ENCODE results near the gene CUL3. TPM values are rescaled to one million over a fixed set of nuclear protein-coding genes. Genes with fewer than 3 reads are reported as not detected.

Gene CUL3
- total and polyA plus RNA-seq, 8 donors: 6.1 to 155 (median 53.2) TPM

DNA sequence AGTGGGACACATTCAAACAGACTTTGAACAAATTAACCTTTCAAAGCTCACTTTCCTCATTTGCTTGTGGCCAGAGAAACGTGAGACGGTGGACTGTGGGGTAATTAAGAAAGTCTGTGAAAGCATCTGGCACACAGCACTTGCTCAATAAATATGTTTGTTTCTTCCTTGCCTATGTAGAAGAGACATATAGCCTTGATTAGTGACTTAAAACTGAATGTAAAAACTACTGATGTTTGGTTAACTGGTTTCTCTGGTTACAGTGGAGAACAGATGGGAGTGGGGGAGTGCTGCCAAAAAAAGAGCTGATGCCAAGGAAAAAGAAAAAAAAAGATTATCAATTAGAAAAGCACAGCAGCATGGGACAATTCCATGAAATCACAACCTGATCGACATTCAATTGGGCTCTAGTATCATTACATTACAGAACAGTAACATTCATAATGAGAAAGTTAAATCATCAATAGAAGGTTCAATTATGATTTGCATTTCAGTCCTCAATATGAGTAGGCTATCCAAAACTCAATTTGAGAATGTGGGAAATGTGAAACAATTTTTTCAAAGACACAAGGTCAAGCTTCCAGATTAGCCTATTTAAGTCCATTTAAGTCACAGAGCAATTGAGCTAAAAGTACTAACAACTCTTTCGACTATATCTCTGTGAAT lies 14.7 kb downstream of the CUL3 start:
- intact Hi-C loops (cut with DNase I; ENCODE audit: low total_unique reads): no loop called here
- Histone ChIP-seq H3K4me1 (peaks cover 25 to 88% (median 60%) of the 10 kb centered on the region in 4 donors), H3K27ac (no peak overlapping the region), H3K27me3 (no peaks in the 10 kb centered on the region), H3K36me3 (peaks cover 0 to 11% (median 4%) of the 10 kb centered on the region in 4 donors), H3K9me3 (peaks cover 0 to 7% (median 6%) of the 10 kb centered on the region in 4 donors), H3K4me3 (no peak overlapping the region)
- DNase-seq: peak in 1 of 2 donors; percentile 43
- 36 to 48% (median 39%) methylated on average over 4 of the region's 4 CpGs for WGBS, 5 donors
- TF ChIP-seq, protein P1, sequence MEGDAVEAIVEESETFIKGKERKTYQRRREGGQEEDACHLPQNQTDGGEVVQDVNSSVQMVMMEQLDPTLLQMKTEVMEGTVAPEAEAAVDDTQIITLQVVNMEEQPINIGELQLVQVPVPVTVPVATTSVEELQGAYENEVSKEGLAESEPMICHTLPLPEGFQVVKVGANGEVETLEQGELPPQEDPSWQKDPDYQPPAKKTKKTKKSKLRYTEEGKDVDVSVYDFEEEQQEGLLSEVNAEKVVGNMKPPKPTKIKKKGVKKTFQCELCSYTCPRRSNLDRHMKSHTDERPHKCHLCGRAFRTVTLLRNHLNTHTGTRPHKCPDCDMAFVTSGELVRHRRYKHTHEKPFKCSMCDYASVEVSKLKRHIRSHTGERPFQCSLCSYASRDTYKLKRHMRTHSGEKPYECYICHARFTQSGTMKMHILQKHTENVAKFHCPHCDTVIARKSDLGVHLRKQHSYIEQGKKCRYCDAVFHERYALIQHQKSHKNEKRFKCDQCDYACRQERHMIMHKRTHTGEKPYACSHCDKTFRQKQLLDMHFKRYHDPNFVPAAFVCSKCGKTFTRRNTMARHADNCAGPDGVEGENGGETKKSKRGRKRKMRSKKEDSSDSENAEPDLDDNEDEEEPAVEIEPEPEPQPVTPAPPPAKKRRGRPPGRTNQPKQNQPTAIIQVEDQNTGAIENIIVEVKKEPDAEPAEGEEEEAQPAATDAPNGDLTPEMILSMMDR (IDR thresholded peaks at IDR 0.05): no peak
- no peak for TF ChIP-seq POLR2A (IDR thresholded peaks at IDR 0.05)

DNA sequence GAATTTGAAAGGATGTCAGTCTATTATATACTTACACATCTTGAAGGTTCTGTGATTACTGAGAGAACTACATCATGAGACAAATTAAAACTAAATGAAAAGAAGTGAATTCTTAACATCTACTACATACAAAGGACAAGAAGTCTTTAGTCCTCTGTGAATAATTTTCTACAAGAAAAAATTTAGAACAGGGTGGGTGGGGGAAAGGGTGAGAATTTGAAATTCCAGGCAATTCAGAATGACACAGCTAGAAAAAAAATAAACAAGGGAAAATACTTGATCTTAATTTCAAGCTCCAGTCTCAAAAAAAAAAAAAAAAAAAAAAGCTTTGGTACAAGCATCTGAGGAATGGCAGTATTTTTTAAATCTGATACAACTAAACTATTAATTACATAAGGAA lies 15.5 kb downstream of the CUL3 start:
- TF ChIP-seq POLR2A (IDR thresholded peaks at IDR 0.05) (no peak), POLR2AphosphoS5 (IDR thresholded peaks at IDR 0.05) (no peak), EP300 (IDR thresholded peaks at IDR 0.05) (no peak)
- TF ChIP-seq, protein P1 (IDR thresholded peaks at IDR 0.05): no peak
- peaks cover 0 to 11% (median 4%) of the 10 kb centered on the region in 4 donors for H3K36me3 ChIP-seq
- H3K27me3 ChIP-seq: no peaks in the 10 kb centered on the region
- no peak overlapping the region for H3K4me3 ChIP-seq
- no peak overlapping the region for H3K27ac ChIP-seq
- H3K9me3 ChIP-seq: peaks cover 0 to 7% (median 6%) of the 10 kb centered on the region in 4 donors
- intact Hi-C loops (cut with DNase I; ENCODE audit: low total_unique reads): no loop called here
- H3K4me1 ChIP-seq: peaks cover 17 to 88% (median 56%) of the 10 kb centered on the region in 4 donors
- no peak for DNase-seq

DNA sequence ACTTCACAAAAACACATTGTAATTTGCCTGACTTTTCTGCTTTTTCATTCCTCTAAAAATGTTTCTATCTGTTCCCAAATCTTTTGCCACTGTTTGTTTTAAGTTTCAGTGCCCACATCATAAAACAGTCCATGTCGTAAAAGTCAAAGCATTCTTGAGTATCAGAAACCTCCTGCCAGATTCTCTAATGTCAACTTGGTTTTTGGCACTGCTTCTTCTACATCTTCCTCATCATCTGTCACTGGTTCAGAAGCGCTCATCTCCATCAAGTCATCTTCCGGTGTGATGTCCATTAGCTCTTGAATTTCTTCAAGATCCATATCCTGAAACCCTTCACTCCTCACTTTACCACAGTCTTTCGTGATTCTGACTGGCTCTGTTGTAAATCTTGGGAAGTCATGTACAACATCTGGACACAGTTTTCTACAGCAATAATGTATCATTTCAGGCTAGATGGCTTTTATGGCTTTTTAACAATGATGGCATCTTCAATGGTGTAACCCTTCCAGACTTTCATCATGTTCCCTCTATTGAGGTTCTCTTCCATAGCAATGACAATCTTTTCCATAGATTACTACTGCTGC lies 19.6 kb downstream of the CUL3 start:
- H3K27me3 ChIP-seq: no peaks in the 10 kb centered on the region
- peaks cover 0 to 11% (median 4%) of the 10 kb centered on the region in 4 donors for H3K36me3 ChIP-seq
- no peak overlapping the region for H3K4me3 ChIP-seq
- intact Hi-C loops (cut with DNase I; ENCODE audit: low total_unique reads): no loop called here
- no peak overlapping the region for H3K27ac ChIP-seq
- peaks cover 18 to 86% (median 55%) of the 10 kb centered on the region in 4 donors for H3K4me1 ChIP-seq
- TF ChIP-seq EP300 (IDR thresholded peaks at IDR 0.05) (no peak), POLR2AphosphoS5 (IDR thresholded peaks at IDR 0.05) (no peak), POLR2A (IDR thresholded peaks at IDR 0.05) (no peak)
- TF ChIP-seq, protein P1 (IDR thresholded peaks at IDR 0.05): no peak
- 88 to 91% (median 90%) methylated on average over 4 of the region's 4 CpGs for WGBS, 5 donors
- H3K9me3 ChIP-seq: peaks cover 0 to 7% (median 6%) of the 10 kb centered on the region in 4 donors
- no peak for DNase-seq

DNA sequence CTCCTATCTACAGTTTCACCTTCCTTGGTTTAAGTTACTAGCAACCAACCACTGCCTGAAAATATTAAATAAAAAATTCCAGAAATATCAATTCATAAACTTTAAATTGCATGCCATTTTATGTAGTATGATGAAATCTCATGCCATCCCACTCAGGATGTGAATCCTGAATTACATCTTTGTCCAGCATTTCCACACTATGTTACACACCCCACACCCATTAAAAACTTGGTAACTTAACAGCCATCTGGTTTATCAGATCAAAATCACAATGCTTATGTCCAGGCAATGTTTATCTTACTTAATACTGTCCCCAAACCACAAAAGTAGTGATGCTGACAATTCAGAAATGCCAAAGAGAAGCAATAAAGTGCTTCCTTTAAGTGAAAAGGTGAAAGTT lies 21.6 kb downstream of the CUL3 start:
- Histone ChIP-seq H3K9me3 (peaks cover 0 to 7% (median 6%) of the 10 kb centered on the region in 4 donors), H3K4me1 (peaks cover 11 to 81% (median 45%) of the 10 kb centered on the region in 4 donors), H3K27ac (no peak overlapping the region), H3K4me3 (no peak overlapping the region), H3K36me3 (peaks cover 0 to 11% (median 4%) of the 10 kb centered on the region in 4 donors), H3K27me3 (no peaks in the 10 kb centered on the region)
- DNase-seq: no peak
- intact Hi-C loops (cut with DNase I; ENCODE audit: low total_unique reads): no loop called here
- TF ChIP-seq POLR2AphosphoS5 (IDR thresholded peaks at IDR 0.05) (no peak), EP300 (IDR thresholded peaks at IDR 0.05) (no peak), POLR2A (IDR thresholded peaks at IDR 0.05) (no peak)
- TF ChIP-seq, protein P1 (IDR thresholded peaks at IDR 0.05): no peak

Measured in stomach (tissue), 9 donors.